Body of pancreas (tissue), 4 donors: ENCODE data around the gene GSK3B. TPM values are rescaled to one million over a fixed set of nuclear protein-coding genes. Genes with fewer than 3 reads are reported as not detected.

Experiments used
- ATAC-seq: fragments of 150-250 bp; one replicate; pipeline ENCODE4 v1.9.1; 2016
- DNase-seq, 4 donors: peaks; one replicate each; pipeline ENCODE4 v3.0.0-alpha.2; 2019
- H3K27ac ChIP-seq, 4 donors: fragments of 200-600 bp; sonication (generic); 1 replicate in 3 of 4; 2 replicates in 1 of 4; pipeline versions ENCODE4 v1.5.1 to v1.6.1; 2016 to 2019; ENCODE audit warnings: mild to moderate bottlenecking in 1 of 4, mixed read lengths in 1 of 4, moderate library complexity in 1 of 4
- H3K27me3 ChIP-seq, 2 donors: fragments of 200-600 bp; sonication (generic); one replicate each; pipeline ENCODE4 v1.6.0; 2016; ENCODE audit warnings: mild to moderate bottlenecking in 1 of 2
- H3K36me3 ChIP-seq, 2 donors: fragments of 200-600 bp; sonication (generic); replicated peaks in 1 of 2; 2 replicates each; pipeline ENCODE4 v1.5.1; 2016; ENCODE audit warnings: low read depth in 2 of 2; ENCODE audit not compliant: insufficient read depth in 1 of 2
- H3K4me1 ChIP-seq: fragments of 200-600 bp; sonication (generic); one replicate; pipeline ENCODE4 v1.6.0; 2016
- H3K4me3 ChIP-seq, 2 donors: fragments of 200-600 bp; sonication (generic); 1 replicate in 1 of 2; 2 replicates in 1 of 2; pipeline ENCODE4 v1.5.1; 2016 to 2019
- H3K9me3 ChIP-seq, 3 donors: fragments of 200-600 bp; sonication (generic); 1 replicate in 2 of 3; 2 replicates in 1 of 3; pipeline ENCODE4 v1.5.1; 2016
- POLR2A ChIP-seq, 3 donors: fragments of 450-650 bp; IDR thresholded peaks; one replicate each; pipeline ENCODE4 v1.6.1; 2016; ENCODE audit warnings: antibody characterized with exemption in 3 of 3, mild to moderate bottlenecking in 2 of 3
- WGBS, 2 donors: methylation state at CpG; one replicate each; pipeline ENCODE4 v1.1.5; 2017; 5-methylcytosine and 5-hydroxymethylcytosine counted together
- intact Hi-C: fragments of 100-400 bp; cut with DNase I; formaldehyde crosslinking; loops from one replicate; pipeline ENCODE4 v1.15.1; 2023
- total RNA-seq, 2 donors: library from RNA; depleted of rRNA; stranded (reverse); fragments of >200 nt; gene quantifications; one replicate each; pipeline ENCODE4 v1.1.0, GENCODE V29; 2016
- TF ChIP-seq, protein P1 (sequence below), 7 experiments: fragments of 450-650 bp in 4 of 7; fragments of 200-600 bp in 3 of 7; sonication (generic) in 3 of 7; IDR thresholded peaks; one replicate each; pipeline ENCODE4 v1.5.1; 2016 to 2019; ENCODE audit warnings: antibody characterized with exemption in 7 of 7

The GSK3B gene
- total RNA-seq, 2 donors from 2014 or later = 15.0 to 18.8 TPM

DNA sequence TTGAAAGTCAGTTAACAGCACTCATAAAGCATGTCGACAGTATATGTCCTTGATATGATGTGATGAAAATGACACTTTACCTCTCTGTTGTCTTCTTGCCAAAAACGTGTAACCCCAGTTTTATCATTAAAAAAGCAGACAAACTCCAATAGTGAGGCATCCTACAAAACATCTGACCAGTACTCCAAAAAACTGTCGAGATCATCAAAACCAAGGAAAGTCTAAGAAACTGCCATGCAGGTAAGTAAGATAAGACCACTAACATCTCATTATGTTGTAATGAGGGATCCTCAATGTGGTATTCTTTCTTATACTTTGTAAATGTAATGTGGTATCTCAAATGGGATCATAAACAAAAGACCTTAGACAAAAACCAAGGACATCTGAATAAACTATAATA, 160.0 kb downstream of the GSK3B start:
- Histone ChIP-seq H3K4me3 (no peak overlapping the region), H3K27ac (no peak overlapping the region), H3K27me3 (no peaks in the 10 kb centered on the region), H3K4me1 (no peaks in the 10 kb centered on the region), H3K9me3 (no peaks in the 10 kb centered on the region), H3K36me3 (no peaks in the 10 kb centered on the region)
- DNase-seq = no peak
- ATAC-seq = no peak
- 72 to 74% methylated on average over 3 of the region's 3 CpGs for WGBS, 2 donors
- intact Hi-C loops = no loop called here
- TF ChIP-seq, protein P1, sequence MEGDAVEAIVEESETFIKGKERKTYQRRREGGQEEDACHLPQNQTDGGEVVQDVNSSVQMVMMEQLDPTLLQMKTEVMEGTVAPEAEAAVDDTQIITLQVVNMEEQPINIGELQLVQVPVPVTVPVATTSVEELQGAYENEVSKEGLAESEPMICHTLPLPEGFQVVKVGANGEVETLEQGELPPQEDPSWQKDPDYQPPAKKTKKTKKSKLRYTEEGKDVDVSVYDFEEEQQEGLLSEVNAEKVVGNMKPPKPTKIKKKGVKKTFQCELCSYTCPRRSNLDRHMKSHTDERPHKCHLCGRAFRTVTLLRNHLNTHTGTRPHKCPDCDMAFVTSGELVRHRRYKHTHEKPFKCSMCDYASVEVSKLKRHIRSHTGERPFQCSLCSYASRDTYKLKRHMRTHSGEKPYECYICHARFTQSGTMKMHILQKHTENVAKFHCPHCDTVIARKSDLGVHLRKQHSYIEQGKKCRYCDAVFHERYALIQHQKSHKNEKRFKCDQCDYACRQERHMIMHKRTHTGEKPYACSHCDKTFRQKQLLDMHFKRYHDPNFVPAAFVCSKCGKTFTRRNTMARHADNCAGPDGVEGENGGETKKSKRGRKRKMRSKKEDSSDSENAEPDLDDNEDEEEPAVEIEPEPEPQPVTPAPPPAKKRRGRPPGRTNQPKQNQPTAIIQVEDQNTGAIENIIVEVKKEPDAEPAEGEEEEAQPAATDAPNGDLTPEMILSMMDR (IDR thresholded peaks at IDR 0.05) = no peak
- no peak for TF ChIP-seq POLR2A (IDR thresholded peaks at IDR 0.05)

DNA sequence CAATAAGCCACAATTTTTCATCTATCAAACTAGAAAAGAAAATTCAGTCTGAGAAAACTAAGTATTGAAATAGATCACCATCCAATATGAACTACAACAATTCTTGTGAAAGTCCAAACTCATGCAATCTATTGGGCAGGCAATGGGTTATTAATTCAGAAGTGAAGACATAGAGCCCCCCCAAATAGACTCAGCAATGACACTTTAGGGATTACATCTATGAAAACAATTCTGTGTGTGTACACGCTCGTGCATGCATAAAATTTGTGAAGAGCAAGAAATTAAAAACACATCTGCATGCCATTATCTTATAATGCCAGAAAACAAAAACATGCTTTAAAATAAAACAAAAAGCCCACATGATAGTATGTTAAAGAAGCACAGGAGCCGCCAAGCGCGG, 161.0 kb downstream of the GSK3B start:
- Histone ChIP-seq H3K36me3 (no peaks in the 10 kb centered on the region), H3K27ac (no peak overlapping the region), H3K9me3 (no peaks in the 10 kb centered on the region), H3K4me1 (no peaks in the 10 kb centered on the region), H3K27me3 (no peaks in the 10 kb centered on the region), H3K4me3 (no peak overlapping the region)
- TF ChIP-seq, protein P1 (IDR thresholded peaks at IDR 0.05) = no peak
- TF ChIP-seq POLR2A (IDR thresholded peaks at IDR 0.05) = no peak
- whole genome bisulfite sequencing, 2 donors = 95 to 98% methylated on average over 5 of the region's 5 CpGs
- no peak for DNase-seq
- intact Hi-C loops = no loop called here
- ATAC-seq = no peak

DNA sequence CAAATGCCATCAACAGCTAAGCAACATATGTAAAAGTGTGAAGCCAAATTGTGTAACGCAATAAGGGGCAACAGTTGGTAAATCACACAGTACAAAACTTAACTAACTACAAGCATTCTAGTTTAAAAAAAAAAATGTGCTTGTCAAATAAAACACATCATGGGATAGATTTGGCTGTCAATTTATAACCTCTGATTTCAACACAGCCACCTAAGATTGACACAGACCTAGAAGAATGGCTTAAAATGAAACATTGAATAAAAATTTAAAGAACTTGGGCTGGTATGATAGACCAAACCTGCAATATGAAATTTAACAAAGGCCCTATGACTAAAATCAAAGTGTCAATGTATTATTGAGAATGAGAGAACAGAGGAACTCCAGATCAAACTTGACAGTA, 164.0 kb downstream of the GSK3B start:
- H3K4me3 ChIP-seq = no peak overlapping the region
- 86 to 92% methylated on average over 1 of the region's 1 CpG for WGBS, 2 donors
- no peak for TF ChIP-seq POLR2A (IDR thresholded peaks at IDR 0.05)
- TF ChIP-seq, protein P1 (IDR thresholded peaks at IDR 0.05) = no peak
- no peaks in the 10 kb centered on the region for H3K4me1 ChIP-seq
- intact Hi-C loops = no loop called here
- DNase-seq (no peak), ATAC-seq (no peak)
- H3K27ac ChIP-seq = no peak overlapping the region
- no peaks in the 10 kb centered on the region for H3K27me3 ChIP-seq
- H3K36me3 ChIP-seq = no peaks in the 10 kb centered on the region
- no peaks in the 10 kb centered on the region for H3K9me3 ChIP-seq

- TF ChIP-seq POLR2A (IDR thresholded peaks at IDR 0.05) = no peak
- TF ChIP-seq, protein P1 (IDR thresholded peaks at IDR 0.05) = no peak
- ATAC-seq (no peak), DNase-seq (no peak)
- 97 to 98% methylated on average over 2 of the region's 2 CpGs for WGBS, 2 donors
- Histone ChIP-seq H3K9me3 (no peaks in the 10 kb centered on the region), H3K27me3 (no peaks in the 10 kb centered on the region), H3K4me1 (no peaks in the 10 kb centered on the region), H3K4me3 (no peak overlapping the region), H3K36me3 (no peaks in the 10 kb centered on the region), H3K27ac (no peak overlapping the region)
- intact Hi-C loops = no loop called here
Observed at GRCh38 chr3:119927190-119927589, 167.1 kb downstream of the GSK3B start.
